Muscle layer of colon (tissue), 2 donors: ENCODE data around the gene YAE1.

Source experiments
- H3K27ac ChIP-seq: one replicate; pipeline ENCODE4 v1.7.0; 2013; ENCODE audit warnings: low read depth, mild to moderate bottlenecking, low read length, moderate library complexity
- H3K27me3 ChIP-seq, 2 donors: one replicate each; pipeline ENCODE4 v1.7.0; 2013; ENCODE audit warnings: low read length in 2 of 2, mild to moderate bottlenecking in 2 of 2; ENCODE audit not compliant: insufficient read depth in 2 of 2, control insufficient read depth in 1 of 2
- H3K36me3 ChIP-seq: one replicate; pipeline ENCODE4 v1.7.0; 2013; ENCODE audit warnings: mild to moderate bottlenecking, low read length; ENCODE audit not compliant: insufficient read depth
- H3K4me1 ChIP-seq: one replicate; pipeline ENCODE4 v1.7.0; 2013; ENCODE audit warnings: mild to moderate bottlenecking, low read length; ENCODE audit not compliant: insufficient read depth
- H3K4me3 ChIP-seq, 2 donors: one replicate each; pipeline ENCODE4 v1.7.0; 2013; ENCODE audit warnings: low read length in 2 of 2, low read depth in 1 of 2, mild to moderate bottlenecking in 1 of 2, moderate library complexity in 1 of 2
- H3K9ac ChIP-seq: one replicate; pipeline ENCODE4 v1.7.0; 2013; ENCODE audit warnings: low read length
- H3K9me3 ChIP-seq: one replicate; pipeline ENCODE4 v1.7.0; 2013; ENCODE audit warnings: mild to moderate bottlenecking, low read length
- donor health status: abdominal sarcoma.
- donor health status: Adenocarcinoma of cecum.

The YAE1 gene, protein sequence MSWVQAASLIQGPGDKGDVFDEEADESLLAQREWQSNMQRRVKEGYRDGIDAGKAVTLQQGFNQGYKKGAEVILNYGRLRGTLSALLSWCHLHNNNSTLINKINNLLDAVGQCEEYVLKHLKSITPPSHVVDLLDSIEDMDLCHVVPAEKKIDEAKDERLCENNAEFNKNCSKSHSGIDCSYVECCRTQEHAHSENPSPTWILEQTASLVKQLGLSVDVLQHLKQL

DNA sequence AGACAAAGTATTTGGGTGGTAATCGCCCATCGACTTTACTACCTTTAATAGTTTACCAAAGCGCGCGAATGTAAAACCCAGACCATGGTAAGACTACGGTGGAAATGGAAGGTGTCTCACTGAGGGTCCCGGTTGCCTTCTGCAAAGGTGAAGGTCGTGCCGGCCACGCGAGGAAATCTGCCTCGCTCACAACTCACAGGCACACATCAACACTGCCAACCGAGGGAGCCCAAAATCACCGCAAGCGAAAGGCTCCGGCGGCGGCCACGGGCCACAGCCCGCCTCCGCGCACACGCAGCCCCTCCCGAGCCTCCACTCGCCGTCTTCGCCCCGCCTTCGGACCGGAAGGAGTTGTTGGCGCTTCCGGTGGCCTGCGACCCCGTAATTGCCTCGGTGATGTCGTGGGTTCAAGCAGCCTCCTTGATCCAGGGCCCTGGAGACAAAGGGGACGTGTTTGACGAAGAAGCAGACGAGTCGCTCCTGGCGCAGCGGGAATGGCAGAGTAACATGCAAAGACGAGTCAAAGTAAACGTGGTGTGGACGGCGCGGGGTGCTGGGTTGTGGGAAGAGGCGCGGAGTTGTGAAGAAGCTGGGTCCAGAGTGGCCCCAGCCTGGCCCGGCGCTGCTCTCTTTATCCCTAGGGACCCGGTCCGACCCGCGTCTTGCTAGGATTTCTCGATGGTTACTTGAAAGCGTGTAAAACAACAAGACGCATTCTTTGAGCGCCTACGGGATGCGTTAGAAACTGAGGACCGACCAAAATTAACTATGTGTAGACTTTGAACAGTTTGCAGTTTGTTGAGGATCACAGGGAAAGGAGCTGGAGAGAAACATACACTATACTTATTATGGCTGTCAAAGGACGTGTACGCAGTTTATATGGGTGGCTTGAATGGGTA lies at the start of gene YAE1:
TSS of gene YAE1 (plus strand) at position 382 of the 899 bp plus-strand sequence. CDS start at position 397, 15 bp downstream.
- Histone ChIP-seq H3K9me3 (no peaks in the 10 kb centered on the region), H3K9ac (peak within 1 kb of the TSS; percentile 94), H3K36me3 (no peaks in the 10 kb centered on the region), H3K27ac (peak within 1 kb of the TSS; percentile 70), H3K27me3 (no peaks in the 10 kb centered on the region), H3K4me3 (peak within 1 kb of the TSS; percentile 78 to 80), H3K4me1 (peaks cover 15% of the 10 kb centered on the region)

DNA sequence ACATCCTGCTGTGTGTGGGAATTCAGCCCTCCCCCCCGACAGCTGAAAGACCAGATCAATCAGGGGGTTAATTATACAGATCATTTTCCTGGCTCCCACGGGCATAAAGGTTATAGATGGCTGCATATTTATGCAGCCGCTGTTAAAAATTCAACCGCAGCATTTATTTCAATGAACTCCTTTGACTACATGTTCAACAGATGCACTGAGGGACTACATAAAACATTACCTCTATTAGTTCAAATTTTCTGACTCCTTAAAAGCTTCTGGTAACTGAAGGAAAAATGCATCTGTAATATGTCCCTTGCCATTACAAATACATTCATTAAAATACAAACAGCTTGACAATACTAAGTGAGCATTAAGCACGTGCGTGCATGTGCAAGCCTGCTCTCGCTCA lies 49.7 kb upstream of the YAE1 start:
- Histone ChIP-seq H3K36me3 (no peaks in the 10 kb centered on the region), H3K27ac (no peak overlapping the region), H3K9ac (no peak overlapping the region), H3K4me3 (no peak overlapping the region), H3K9me3 (no peaks in the 10 kb centered on the region), H3K4me1 (no peaks in the 10 kb centered on the region), H3K27me3 (no peaks in the 10 kb centered on the region)

DNA sequence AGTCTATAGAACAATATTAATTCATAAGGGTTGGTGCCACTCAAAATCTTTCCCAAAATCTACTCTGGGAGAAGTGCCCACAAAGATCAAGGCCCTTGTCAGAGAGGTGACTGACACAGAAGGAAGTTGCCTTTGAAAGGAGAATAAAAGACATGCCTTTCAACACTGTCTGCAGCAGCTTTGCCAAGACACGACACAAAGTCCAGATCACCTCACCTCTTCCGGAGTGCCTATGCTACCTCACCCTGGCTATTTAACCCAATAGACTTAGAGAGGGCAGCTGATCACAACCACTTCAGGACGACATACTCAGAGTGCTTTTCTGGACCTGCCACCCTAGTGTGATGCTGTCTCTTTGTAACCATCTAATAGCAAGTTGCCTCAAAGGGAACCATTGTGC lies 49.0 kb upstream of the YAE1 start:
- Histone ChIP-seq H3K9me3 (no peaks in the 10 kb centered on the region), H3K4me1 (no peaks in the 10 kb centered on the region), H3K9ac (no peak overlapping the region), H3K36me3 (no peaks in the 10 kb centered on the region), H3K27ac (no peak overlapping the region), H3K4me3 (no peak overlapping the region), H3K27me3 (no peaks in the 10 kb centered on the region)

DNA sequence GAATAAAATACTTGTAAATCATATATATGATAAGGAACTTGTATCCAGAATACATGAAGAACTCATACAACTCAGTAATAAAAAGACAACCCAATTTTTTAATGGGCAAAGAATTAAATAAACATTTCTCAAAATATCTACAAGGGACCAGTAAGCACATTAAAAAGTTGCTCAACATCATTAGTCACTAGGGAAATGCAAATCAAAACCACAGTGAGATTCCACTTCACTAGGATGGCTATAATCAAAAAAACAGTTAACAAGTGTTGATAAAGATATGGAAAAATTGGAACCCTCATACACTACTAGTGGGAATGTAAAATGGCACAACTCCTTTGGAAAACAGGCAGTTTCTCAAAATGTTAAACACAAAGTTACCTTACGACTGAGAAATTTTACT lies 40.3 kb upstream of the YAE1 start:
- no peaks in the 10 kb centered on the region for H3K27me3 ChIP-seq
- no peak overlapping the region for H3K9ac ChIP-seq
- H3K4me3 ChIP-seq, result no peak overlapping the region
- H3K36me3 ChIP-seq, result no peaks in the 10 kb centered on the region
- no peak overlapping the region for H3K27ac ChIP-seq
- no peaks in the 10 kb centered on the region for H3K4me1 ChIP-seq
- no peaks in the 10 kb centered on the region for H3K9me3 ChIP-seq

DNA sequence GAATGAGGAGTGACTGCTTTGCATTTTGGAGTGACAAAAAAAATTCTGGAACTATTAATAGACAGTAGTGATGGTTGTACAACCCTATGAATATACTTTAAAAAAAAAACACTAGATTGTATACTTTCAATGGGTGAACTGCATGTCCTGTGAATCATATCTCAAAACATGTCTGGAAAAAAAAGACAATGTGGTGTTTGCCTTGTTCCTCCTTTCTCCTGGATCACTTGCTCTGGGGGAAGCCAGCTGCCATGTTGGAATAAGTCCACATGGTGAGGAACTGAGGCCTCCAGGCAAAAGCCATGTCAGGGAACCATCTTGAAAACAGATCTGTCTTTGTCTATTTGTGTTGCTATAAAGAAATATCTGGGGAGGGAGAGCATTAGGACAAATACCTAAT lies 39.5 kb upstream of the YAE1 start:
- Histone ChIP-seq H3K4me1 (no peaks in the 10 kb centered on the region), H3K27me3 (no peaks in the 10 kb centered on the region), H3K36me3 (no peaks in the 10 kb centered on the region), H3K9ac (no peak overlapping the region), H3K9me3 (no peaks in the 10 kb centered on the region), H3K4me3 (no peak overlapping the region), H3K27ac (no peak overlapping the region)

DNA sequence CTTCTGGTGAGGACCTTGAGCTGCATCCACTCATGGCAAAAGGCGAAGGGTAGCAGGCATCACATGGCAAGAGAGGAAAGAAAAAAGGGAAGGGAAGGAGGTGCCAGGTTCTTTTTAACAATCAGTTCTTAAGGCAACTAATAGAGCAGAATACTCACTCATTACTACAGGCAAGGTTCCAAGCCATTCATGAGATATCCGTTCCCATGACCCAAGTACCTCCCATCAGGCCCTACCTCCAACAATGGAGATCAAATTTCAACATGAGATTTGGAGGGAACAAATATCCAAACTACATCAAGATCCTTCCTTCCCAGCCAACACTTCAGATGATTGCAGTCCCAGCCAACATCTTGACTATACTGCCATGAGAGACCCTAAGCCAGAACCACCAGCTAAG lies 38.9 kb upstream of the YAE1 start:
- Histone ChIP-seq H3K36me3 (no peaks in the 10 kb centered on the region), H3K9ac (no peak overlapping the region), H3K27ac (no peak overlapping the region), H3K9me3 (no peaks in the 10 kb centered on the region), H3K4me3 (no peak overlapping the region), H3K27me3 (no peaks in the 10 kb centered on the region), H3K4me1 (no peaks in the 10 kb centered on the region)

DNA sequence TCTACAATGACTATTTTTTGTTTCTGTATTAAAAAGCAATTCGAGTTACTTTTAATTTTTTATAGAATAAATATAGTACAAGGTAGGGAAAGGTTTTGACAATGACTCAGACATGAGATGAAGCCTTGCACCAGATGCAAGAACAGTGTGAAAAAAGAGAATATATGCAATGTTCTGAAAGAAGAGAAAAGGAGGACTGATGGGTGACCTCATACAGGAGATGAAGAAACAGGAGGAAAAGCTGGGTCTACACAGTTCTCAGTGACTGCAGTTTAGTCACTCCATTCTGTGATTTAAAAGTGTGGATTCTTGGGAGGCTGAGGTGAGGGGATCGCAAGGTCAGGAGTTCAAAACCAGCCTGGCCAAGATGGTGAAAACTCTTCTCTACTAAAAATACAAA lies 38.3 kb upstream of the YAE1 start:
- Histone ChIP-seq H3K27ac (no peak overlapping the region), H3K27me3 (no peaks in the 10 kb centered on the region), H3K9me3 (no peaks in the 10 kb centered on the region), H3K4me1 (no peaks in the 10 kb centered on the region), H3K36me3 (no peaks in the 10 kb centered on the region), H3K9ac (no peak overlapping the region), H3K4me3 (no peak overlapping the region)

DNA sequence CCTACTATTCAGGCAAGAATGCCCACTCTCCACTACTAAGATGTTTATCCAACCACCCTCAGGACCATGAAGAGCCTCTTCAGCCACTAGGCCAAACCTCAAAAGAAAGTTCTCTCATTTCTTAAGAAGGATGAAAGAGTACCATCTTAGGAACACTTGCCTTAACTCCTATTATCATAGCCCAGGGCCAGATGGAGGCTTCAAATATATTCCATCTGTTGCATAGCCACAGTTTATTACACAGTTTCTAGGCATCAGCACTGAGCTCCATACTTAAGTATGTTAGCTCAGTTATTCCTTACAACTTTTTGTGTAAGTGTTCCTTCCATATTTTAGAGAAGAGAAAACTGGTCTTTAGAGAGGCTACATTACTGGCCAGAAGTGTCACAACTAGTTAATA lies 37.4 kb upstream of the YAE1 start:
- H3K4me3 ChIP-seq, result no peak overlapping the region
- no peaks in the 10 kb centered on the region for H3K36me3 ChIP-seq
- no peak overlapping the region for H3K27ac ChIP-seq
- H3K4me1 ChIP-seq, result no peaks in the 10 kb centered on the region
- H3K9ac ChIP-seq, result no peak overlapping the region
- H3K9me3 ChIP-seq, result no peaks in the 10 kb centered on the region
- no peaks in the 10 kb centered on the region for H3K27me3 ChIP-seq

DNA sequence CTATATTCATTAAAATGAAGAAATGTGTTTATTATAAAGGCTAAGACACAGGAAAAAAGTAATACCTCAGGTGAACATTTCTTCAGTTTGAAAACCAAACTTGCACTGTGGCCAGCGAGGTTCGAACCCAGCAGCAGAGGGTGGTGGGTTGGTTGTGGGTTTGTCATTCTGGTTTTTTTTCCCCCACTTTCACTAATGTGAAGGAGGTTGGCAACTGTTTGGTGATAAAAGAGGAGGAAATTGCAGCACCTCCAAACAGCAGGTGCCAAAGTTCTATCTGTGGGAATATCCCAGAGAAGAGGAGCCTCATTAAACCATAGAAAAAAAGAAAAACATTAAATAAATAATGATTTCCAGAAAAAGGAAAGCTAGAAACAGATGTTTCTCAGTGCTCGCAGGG lies 36.6 kb upstream of the YAE1 start:
- Histone ChIP-seq H3K36me3 (no peaks in the 10 kb centered on the region), H3K4me1 (no peaks in the 10 kb centered on the region), H3K9ac (no peak overlapping the region), H3K27me3 (no peaks in the 10 kb centered on the region), H3K27ac (no peak overlapping the region), H3K9me3 (no peaks in the 10 kb centered on the region), H3K4me3 (no peak overlapping the region)

DNA sequence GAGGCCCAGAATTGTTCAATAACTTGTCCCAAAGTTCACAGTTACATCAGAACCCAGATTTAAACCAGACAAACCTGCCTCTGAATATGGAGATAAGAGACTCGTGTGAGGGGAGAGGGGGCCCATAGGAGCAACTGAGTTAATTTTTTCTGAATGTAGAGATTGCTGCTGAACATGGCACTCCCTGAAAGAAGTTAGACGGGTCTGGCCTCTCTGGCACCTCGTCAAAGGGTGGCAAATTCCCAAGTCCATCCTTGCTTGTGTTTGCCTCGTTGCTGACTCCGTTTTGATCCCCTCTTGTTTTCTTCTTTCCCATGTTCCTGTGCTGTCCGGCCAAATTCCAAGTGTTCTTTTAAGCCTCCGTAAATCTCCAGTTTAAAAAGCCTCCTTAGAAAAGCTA lies 35.2 kb upstream of the YAE1 start:
- Histone ChIP-seq H3K27ac (no peak overlapping the region), H3K27me3 (no peaks in the 10 kb centered on the region), H3K4me3 (no peak overlapping the region), H3K9me3 (no peaks in the 10 kb centered on the region), H3K36me3 (no peaks in the 10 kb centered on the region), H3K4me1 (no peaks in the 10 kb centered on the region), H3K9ac (no peak overlapping the region)

DNA sequence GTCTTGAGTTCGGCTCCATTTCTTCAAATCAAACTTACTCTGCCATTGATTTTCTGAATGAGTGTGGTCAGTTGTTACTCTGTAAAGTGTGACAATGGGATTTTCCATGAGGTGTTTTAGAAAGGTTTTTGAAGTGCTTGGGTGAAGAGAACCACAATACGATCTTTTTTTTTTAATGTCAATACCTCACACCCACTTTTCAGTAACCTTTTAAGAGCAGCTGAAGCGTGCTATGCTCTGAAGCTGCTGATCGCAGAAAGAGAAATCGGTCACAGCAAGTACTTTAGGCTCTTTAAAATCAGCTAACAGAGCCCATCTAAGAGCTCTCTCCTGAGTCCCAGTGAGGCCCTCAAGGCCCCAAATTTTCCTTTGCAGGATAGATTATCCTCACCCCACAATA lies 34.4 kb upstream of the YAE1 start:
- H3K9ac ChIP-seq, result no peak overlapping the region
- H3K27me3 ChIP-seq, result no peaks in the 10 kb centered on the region
- H3K4me3 ChIP-seq, result no peak overlapping the region
- no peaks in the 10 kb centered on the region for H3K4me1 ChIP-seq
- H3K9me3 ChIP-seq, result no peaks in the 10 kb centered on the region
- H3K36me3 ChIP-seq, result no peaks in the 10 kb centered on the region
- H3K27ac ChIP-seq, result no peak overlapping the region

DNA sequence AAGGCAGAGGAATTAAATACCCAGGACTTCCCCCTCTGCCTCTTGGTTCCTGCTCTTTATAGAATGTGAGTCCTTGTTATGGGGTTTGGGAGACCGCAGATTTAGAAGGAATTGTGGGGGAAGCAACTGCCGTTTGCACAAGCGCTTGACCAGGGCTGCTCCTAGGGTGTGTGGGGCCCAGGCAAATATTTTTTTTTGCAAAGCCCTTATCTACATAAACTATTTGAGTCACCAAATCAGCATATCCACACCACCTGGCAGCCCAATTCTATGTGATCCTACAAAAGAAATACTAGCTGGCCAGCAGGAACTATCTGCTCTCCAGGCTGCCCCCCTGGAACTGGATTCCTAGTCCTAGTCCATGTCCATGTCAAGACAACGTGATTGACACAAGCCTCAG lies 33.4 kb upstream of the YAE1 start:
- H3K27me3 ChIP-seq, result no peaks in the 10 kb centered on the region
- no peaks in the 10 kb centered on the region for H3K9me3 ChIP-seq
- no peak overlapping the region for H3K27ac ChIP-seq
- no peaks in the 10 kb centered on the region for H3K4me1 ChIP-seq
- H3K36me3 ChIP-seq, result no peaks in the 10 kb centered on the region
- no peak overlapping the region for H3K4me3 ChIP-seq
- no peak overlapping the region for H3K9ac ChIP-seq
